CD4-positive, alpha-beta T cell (primary cell): ENCODE results near the gene OTULIN. TPM values are rescaled to one million over a fixed set of nuclear protein-coding genes. Genes with fewer than 3 reads are reported as not detected.

Source experiments
- ATAC-seq: fragments of 200-7000 bp; cut with Tn5 transposase; one replicate; pipeline ENCODE4 v1.10.0; 2022; ENCODE audit warnings: mild to moderate bottlenecking; ENCODE audit not compliant: poor library complexity
- CTCF ChIA-PET: fragments of 350-600 bp; sonication (Branson Sonifier 250); formaldehyde crosslinking; loops from one replicate; lab custom pipeline; 2021; ENCODE audit warnings: antibody characterized with exemption, inconsistent platforms; lab: Charles Lee
- POLR2A ChIA-PET: fragments of 350-600 bp; sonication (Branson Sonifier 250); formaldehyde crosslinking; loops from one replicate; lab custom pipeline; 2021; ENCODE audit warnings: antibody characterized with exemption, inconsistent platforms; lab: Charles Lee
- DNase-seq, 14 experiments: peaks; one replicate each; pipeline ENCODE4 v3.0.0-alpha.2; 2013 to 2020; ENCODE audit warnings: mixed read lengths in 2 of 14
- H3K27ac ChIP-seq, 2 donors: one replicate each; pipeline versions ENCODE4 v1.5.1 to v1.7.0; 2013; ENCODE audit warnings: low read length in 2 of 2, low read depth in 1 of 2, mild to moderate bottlenecking in 1 of 2
- H3K27me3 ChIP-seq, 2 experiments: 1 replicate in 1 of 2; 2 replicates in 1 of 2; pipeline versions ENCODE4 v1.6.1 to v1.7.0; 2013; ENCODE audit warnings: low read length in 2 of 2, control low read depth in 1 of 2, mild to moderate bottlenecking in 1 of 2, moderate library complexity in 1 of 2; ENCODE audit not compliant: insufficient read depth in 2 of 2, control insufficient read depth in 1 of 2
- H3K36me3 ChIP-seq: one replicate; pipeline ENCODE4 v1.6.1; 2013; ENCODE audit warnings: low read length, control low read depth; ENCODE audit not compliant: insufficient read depth
- H3K4me1 ChIP-seq: one replicate; pipeline ENCODE4 v1.6.1; 2013; ENCODE audit warnings: low read length, control low read depth; ENCODE audit not compliant: insufficient read depth
- H3K4me3 ChIP-seq: one replicate; pipeline ENCODE4 v1.5.1; 2013; ENCODE audit warnings: mild to moderate bottlenecking, low read length, moderate library complexity
- H3K9me3 ChIP-seq, 2 experiments: 1 replicate in 1 of 2; 2 replicates in 1 of 2; pipeline versions ENCODE4 v1.6.1 to v1.7.0; 2013; ENCODE audit warnings: low read length in 2 of 2, mild to moderate bottlenecking in 2 of 2, control low read depth in 1 of 2, moderate library complexity in 1 of 2; ENCODE audit not compliant: control insufficient read depth in 1 of 2, insufficient read depth in 1 of 2
- H3K27ac Mint-ChIP-seq: one replicate; pipeline ENCODE4 v1.8.0; 2020; ENCODE audit warnings: mixed read lengths
- H3K27me3 Mint-ChIP-seq: one replicate; pipeline ENCODE4 v1.8.0; 2021; ENCODE audit warnings: mixed read lengths
- H3K36me3 Mint-ChIP-seq: one replicate; pipeline ENCODE4 v1.8.0; 2021; ENCODE audit warnings: low read depth, mixed read lengths
- H3K4me1 Mint-ChIP-seq: one replicate; pipeline ENCODE4 v1.8.0; 2021; ENCODE audit warnings: low read depth, mixed read lengths
- H3K4me3 Mint-ChIP-seq: one replicate; pipeline ENCODE4 v1.8.0; 2020; ENCODE audit warnings: mild to moderate bottlenecking, mixed read lengths
- H3K9me3 Mint-ChIP-seq: one replicate; pipeline ENCODE4 v1.8.0; 2020; ENCODE audit warnings: mixed read lengths
- intact Hi-C, 2 experiments: fragments of 100-400 bp; cut with DNase I in 1 of 2; cut with micrococcal nuclease in 1 of 2; formaldehyde crosslinking; loops; one replicate each; pipeline versions ENCODE4 v1.15.1 to v1.9.0; 2023 to 2025; cut with DNase I, micrococcal nuclease
- total RNA-seq, 174 experiments: library from RNA in 2 of 174; stranded (reverse) in 2 of 174; gene quantifications; one replicate each; pipeline ENCODE4 v1.2.3 and lab custom pipeline; 2021 to 2026
- TF ChIP-seq, protein P1 (sequence below): fragments of 200-600 bp; IDR thresholded peaks from one replicate; pipeline ENCODE4 v1.8.0; 2022; ENCODE audit warnings: antibody characterized with exemption, mild to moderate bottlenecking

The OTULIN gene
- total RNA-seq, 2 experiments from 2014 or later, result 69.4 to 77.0 TPM

- intact Hi-C loops, result no loop called here
- H3K4me1 Mint-ChIP-seq, result peaks cover 61% of the 10 kb centered on the region
- Histone ChIP-seq H3K36me3 (peaks cover 67% of the 10 kb centered on the region), H3K4me1 (peaks cover 39% of the 10 kb centered on the region), H3K4me3 (no peak overlapping the region), H3K27ac (peak overlapping the region in 1 of 2 donors; percentile 17), H3K9me3 (no peaks in the 10 kb centered on the region), H3K27me3 (no peaks in the 10 kb centered on the region)
- ATAC-seq, result no peak
- DNase-seq, result no peak
- CTCF ChIA-PET, result no interaction called here
- H3K9me3 Mint-ChIP-seq, result no peaks in the 10 kb centered on the region
- peaks cover 85% of the 10 kb centered on the region for H3K36me3 Mint-ChIP-seq
- no peaks in the 10 kb centered on the region for H3K27me3 Mint-ChIP-seq
- peak overlapping the region; percentile 96 for H3K27ac Mint-ChIP-seq
- TF ChIP-seq, protein P1, sequence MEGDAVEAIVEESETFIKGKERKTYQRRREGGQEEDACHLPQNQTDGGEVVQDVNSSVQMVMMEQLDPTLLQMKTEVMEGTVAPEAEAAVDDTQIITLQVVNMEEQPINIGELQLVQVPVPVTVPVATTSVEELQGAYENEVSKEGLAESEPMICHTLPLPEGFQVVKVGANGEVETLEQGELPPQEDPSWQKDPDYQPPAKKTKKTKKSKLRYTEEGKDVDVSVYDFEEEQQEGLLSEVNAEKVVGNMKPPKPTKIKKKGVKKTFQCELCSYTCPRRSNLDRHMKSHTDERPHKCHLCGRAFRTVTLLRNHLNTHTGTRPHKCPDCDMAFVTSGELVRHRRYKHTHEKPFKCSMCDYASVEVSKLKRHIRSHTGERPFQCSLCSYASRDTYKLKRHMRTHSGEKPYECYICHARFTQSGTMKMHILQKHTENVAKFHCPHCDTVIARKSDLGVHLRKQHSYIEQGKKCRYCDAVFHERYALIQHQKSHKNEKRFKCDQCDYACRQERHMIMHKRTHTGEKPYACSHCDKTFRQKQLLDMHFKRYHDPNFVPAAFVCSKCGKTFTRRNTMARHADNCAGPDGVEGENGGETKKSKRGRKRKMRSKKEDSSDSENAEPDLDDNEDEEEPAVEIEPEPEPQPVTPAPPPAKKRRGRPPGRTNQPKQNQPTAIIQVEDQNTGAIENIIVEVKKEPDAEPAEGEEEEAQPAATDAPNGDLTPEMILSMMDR, result no peak
- POLR2A ChIA-PET, result interaction anchor here (0.6 kb wide), 1 partner anchor 12 kb away, joined by 3 read pairs; no protein-coding TSS in a partner anchor
- H3K4me3 Mint-ChIP-seq, result no peak overlapping the region
These were observed 45.9 kb downstream of the OTULIN start for GRCh38 chr5:14710313-14710994.

- Histone ChIP-seq H3K9me3 (no peaks in the 10 kb centered on the region), H3K27ac (no peak overlapping the region), H3K27me3 (no peaks in the 10 kb centered on the region), H3K4me1 (peaks cover 29% of the 10 kb centered on the region), H3K4me3 (no peak overlapping the region), H3K36me3 (peaks cover 82% of the 10 kb centered on the region)
- Mint-ChIP-seq H3K36me3 (peaks cover 88% of the 10 kb centered on the region), H3K4me3 (no peak overlapping the region), H3K4me1 (peaks cover 44% of the 10 kb centered on the region), H3K27me3 (no peaks in the 10 kb centered on the region), H3K27ac (peak overlapping the region; percentile 96), H3K9me3 (no peaks in the 10 kb centered on the region)
- intact Hi-C loops, result no loop called here
- no peak for ATAC-seq
- TF ChIP-seq, protein P1, result no peak
- ChIA-PET CTCF (interaction anchor here (1.9 kb wide), 1 partner anchor 27 kb away, joined by 4 read pairs; no protein-coding TSS in a partner anchor), POLR2A (no interaction called here)
- no peak for DNase-seq
These were observed 47.6 kb downstream of the OTULIN start for GRCh38 chr5:14712131-14712530.

- H3K4me3 ChIP-seq, result no peak overlapping the region
- ChIA-PET POLR2A (no interaction called here), CTCF (interaction anchor here (0.7 to 1.9 kb wide), 2 partner anchors 9 to 27 kb away, joined by 4 read pairs; no protein-coding TSS in a partner anchor)
- Mint-ChIP-seq H3K36me3 (peaks cover 93% of the 10 kb centered on the region), H3K27me3 (no peaks in the 10 kb centered on the region), H3K4me1 (peaks cover 39% of the 10 kb centered on the region), H3K27ac (peak overlapping the region; percentile 96), H3K4me3 (no peak overlapping the region), H3K9me3 (no peaks in the 10 kb centered on the region)
- peaks cover 87% of the 10 kb centered on the region for H3K36me3 ChIP-seq
- TF ChIP-seq, protein P1, result no peak
- DNase-seq (no peak), ATAC-seq (no peak)
- H3K9me3 ChIP-seq, result no peaks in the 10 kb centered on the region
- intact Hi-C loops, result no loop called here
- H3K27ac ChIP-seq, result no peak overlapping the region
- H3K4me1 ChIP-seq, result peaks cover 23% of the 10 kb centered on the region
- no peaks in the 10 kb centered on the region for H3K27me3 ChIP-seq
These were observed 48.1 kb downstream of the OTULIN start for GRCh38 chr5:14712666-14713065.
